Measurements from ENCODE around the gene ST6GALNAC6. TPM values are rescaled to one million over a fixed set of nuclear protein-coding genes. Genes with fewer than 3 reads are reported as not detected.
A peak's percentile ranks its signal among the peaks of the same experiment; 100 is the strongest.

The ST6GALNAC6 gene
- total RNA-seq, 1 experiment from 2014 or later = 24.5 TPM

GRCh38 chr9:127942216-127943010 is 43.0 kb upstream of the ST6GALNAC6 start:
- POLR2A ChIA-PET = interaction anchor here (1.0 kb wide), 1 partner anchor 156 kb away, joined by 3 read pairs; no protein-coding TSS in a partner anchor
- RAD21 ChIA-PET (ENCODE audit: low non-redundant PET in 1 of 2, low total read pairs in 2 of 2, uncharacterized antibody in 2 of 2, unreplicated experiment in 2 of 2) = interaction anchor here (0.6 to 2.1 kb wide), 3 partner anchors 93 to 125 kb away, joined by 4 to 11 read pairs (median 4); partner anchors contain the start of gene NAIF1 (in 1 of the 2)
- peaks cover 10 to 25% of the 10 kb centered on the region in 2 experiments for H3K4me1 ChIP-seq (ENCODE audit: control insufficient read depth in 1 of 2, insufficient read depth in 2 of 2, low read length in 2 of 2)

More at GRCh38 chr9:127942216-127943010, 43.0 kb upstream of the ST6GALNAC6 start:
- Histone ChIP-seq H3K4me3 (replicated peaks in 1 of 2; ENCODE audit: low read depth in 1 of 2, low read length in 2 of 2) (no peak overlapping the region), H3K36me3 (ENCODE audit: control insufficient read depth in 1 of 2, insufficient read depth in 2 of 2, low read length in 2 of 2) (peaks cover 0 to 9% of the 10 kb centered on the region in 2 experiments; a peak in 2 of 4 replicates), H3K4me2 (ENCODE audit: low read length) (no peak overlapping the region), H3K79me2 (ENCODE audit: insufficient read depth, low read length) (peaks cover 2% of the 10 kb centered on the region), H3K9ac (ENCODE audit: low read length) (no peak overlapping the region), H3K9me2 (ENCODE audit: insufficient read depth) (no peaks in the 10 kb centered on the region), H3K9me3 (ENCODE audit: control insufficient read depth in 1 of 2, insufficient read depth in 1 of 2, low read depth in 1 of 2, low read length in 2 of 2) (no peaks in the 10 kb centered on the region), H3K27me3 (ENCODE audit: insufficient read depth, low read length) (no peaks in the 10 kb centered on the region), H4K20me1 (ENCODE audit: insufficient read depth) (no peaks in the 10 kb centered on the region), H3K27ac (ENCODE audit: low read depth, low read length) (peak overlapping the region; percentile 16; the same call in 1 of the 2 replicates), H2AFZ (ENCODE audit: low read depth, low read length, poor library complexity, severe bottlenecking) (no peak overlapping the region)
- intact Hi-C loops (cut with micrococcal nuclease) = loop anchor here (1.0 to 2.0 kb wide), 3 partner anchors 93 to 175 kb away; no protein-coding TSS in a partner anchor
- ATAC-seq (peak; percentile 73), DNase-seq (ENCODE audit: low read depth, low spot score) (no peak)
- TF ChIP-seq, protein P1, sequence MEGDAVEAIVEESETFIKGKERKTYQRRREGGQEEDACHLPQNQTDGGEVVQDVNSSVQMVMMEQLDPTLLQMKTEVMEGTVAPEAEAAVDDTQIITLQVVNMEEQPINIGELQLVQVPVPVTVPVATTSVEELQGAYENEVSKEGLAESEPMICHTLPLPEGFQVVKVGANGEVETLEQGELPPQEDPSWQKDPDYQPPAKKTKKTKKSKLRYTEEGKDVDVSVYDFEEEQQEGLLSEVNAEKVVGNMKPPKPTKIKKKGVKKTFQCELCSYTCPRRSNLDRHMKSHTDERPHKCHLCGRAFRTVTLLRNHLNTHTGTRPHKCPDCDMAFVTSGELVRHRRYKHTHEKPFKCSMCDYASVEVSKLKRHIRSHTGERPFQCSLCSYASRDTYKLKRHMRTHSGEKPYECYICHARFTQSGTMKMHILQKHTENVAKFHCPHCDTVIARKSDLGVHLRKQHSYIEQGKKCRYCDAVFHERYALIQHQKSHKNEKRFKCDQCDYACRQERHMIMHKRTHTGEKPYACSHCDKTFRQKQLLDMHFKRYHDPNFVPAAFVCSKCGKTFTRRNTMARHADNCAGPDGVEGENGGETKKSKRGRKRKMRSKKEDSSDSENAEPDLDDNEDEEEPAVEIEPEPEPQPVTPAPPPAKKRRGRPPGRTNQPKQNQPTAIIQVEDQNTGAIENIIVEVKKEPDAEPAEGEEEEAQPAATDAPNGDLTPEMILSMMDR (IDR thresholded peaks at IDR 0.05 in 2 of 3, conservative IDR thresholded peaks at IDR 0.05 in 1 of 3; ENCODE audit: borderline replicate concordance in 1 of 3, insufficient read depth in 1 of 3, low read depth in 2 of 3, low read length in 2 of 3) = peak in 2 of 3 experiments; percentile 84 to 94; a peak in 4 of 6 replicates
- no peak for TF ChIP-seq YY1 (IDR thresholded peaks at IDR 0.05; ENCODE audit: extremely low read depth, insufficient replicate concordance, low read depth, low read length)
- CTCF ChIA-PET = interaction anchor here (0.6 to 3.0 kb wide), 16 partner anchors 9 to 175 kb away, joined by 3 to 40 read pairs (median 6); partner anchors contain the start of genes NAIF1, PIP5KL1 and SLC25A25
- BruUV-seq (replicated peaks) = no TSS peak
